Stimulated activated naive CD8-positive, alpha-beta T cell treated with anti-CD3 and anti-CD28 coated beads, Interleukin-15, Interleukin-2, amounts not matched to agents 100 ng/mL and 50 ng/mL, for 24 hours (primary cell): ENCODE results near the gene YKT6.

ENCODE experiments used
- H3K27ac Mint-ChIP-seq: one replicate; pipeline ENCODE4 v1.8.0; 2021; ENCODE audit warnings: mild to moderate bottlenecking, mixed read lengths
- H3K27me3 Mint-ChIP-seq: one replicate; pipeline ENCODE4 v1.8.0; 2021; ENCODE audit warnings: mixed read lengths
- H3K36me3 Mint-ChIP-seq: one replicate; pipeline ENCODE4 v1.8.0; 2021; ENCODE audit warnings: low read depth, mixed read lengths
- H3K4me1 Mint-ChIP-seq: one replicate; pipeline ENCODE4 v1.8.0; 2021; ENCODE audit warnings: low read depth, mixed read lengths
- H3K4me3 Mint-ChIP-seq: one replicate; pipeline ENCODE4 v1.8.0; 2021; ENCODE audit warnings: mild to moderate bottlenecking, mixed read lengths
- H3K9me3 Mint-ChIP-seq: one replicate; pipeline ENCODE4 v1.8.0; 2021; ENCODE audit warnings: mixed read lengths

Gene YKT6

DNA sequence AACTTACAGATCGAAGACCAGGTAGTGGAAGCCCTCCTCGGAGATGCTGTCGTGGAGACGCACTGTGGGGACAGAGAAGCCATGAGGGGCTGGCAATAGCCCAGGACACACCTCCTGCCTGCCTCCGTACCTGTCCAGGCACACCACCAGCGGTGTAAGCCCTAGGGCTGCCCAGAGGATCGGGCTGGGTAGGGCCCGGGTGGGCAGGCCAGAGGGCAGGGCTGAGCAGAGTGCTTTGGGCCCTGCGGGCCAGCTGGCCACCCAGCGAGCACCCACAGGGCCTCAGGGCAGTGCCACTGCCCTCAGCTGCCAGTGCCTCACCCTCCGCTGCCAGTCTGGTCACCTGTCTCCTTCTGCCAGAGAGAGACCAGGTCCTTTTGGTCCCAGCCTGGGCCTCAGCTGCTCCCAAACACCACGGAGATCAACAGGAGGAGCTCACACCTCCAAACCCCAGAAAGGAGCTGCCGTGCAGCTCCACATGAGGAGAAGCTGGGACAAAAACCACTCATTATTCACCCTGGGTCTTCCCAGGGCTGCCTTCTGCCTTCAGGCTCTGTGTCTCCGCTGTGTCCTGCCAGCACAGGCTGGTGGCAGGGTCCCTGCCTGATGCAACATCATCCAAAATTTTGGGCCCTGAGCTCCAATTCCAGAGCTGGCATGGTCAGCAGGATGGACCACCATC, 58.2 kb downstream of the YKT6 start:
- Mint-ChIP-seq H3K9me3 (no peaks in the 10 kb centered on the region), H3K4me1 (peaks cover 38% of the 10 kb centered on the region), H3K4me3 (no peak overlapping the region), H3K27ac (peak overlapping the region; percentile 89), H3K36me3 (no peaks in the 10 kb centered on the region), H3K27me3 (no peaks in the 10 kb centered on the region)

DNA sequence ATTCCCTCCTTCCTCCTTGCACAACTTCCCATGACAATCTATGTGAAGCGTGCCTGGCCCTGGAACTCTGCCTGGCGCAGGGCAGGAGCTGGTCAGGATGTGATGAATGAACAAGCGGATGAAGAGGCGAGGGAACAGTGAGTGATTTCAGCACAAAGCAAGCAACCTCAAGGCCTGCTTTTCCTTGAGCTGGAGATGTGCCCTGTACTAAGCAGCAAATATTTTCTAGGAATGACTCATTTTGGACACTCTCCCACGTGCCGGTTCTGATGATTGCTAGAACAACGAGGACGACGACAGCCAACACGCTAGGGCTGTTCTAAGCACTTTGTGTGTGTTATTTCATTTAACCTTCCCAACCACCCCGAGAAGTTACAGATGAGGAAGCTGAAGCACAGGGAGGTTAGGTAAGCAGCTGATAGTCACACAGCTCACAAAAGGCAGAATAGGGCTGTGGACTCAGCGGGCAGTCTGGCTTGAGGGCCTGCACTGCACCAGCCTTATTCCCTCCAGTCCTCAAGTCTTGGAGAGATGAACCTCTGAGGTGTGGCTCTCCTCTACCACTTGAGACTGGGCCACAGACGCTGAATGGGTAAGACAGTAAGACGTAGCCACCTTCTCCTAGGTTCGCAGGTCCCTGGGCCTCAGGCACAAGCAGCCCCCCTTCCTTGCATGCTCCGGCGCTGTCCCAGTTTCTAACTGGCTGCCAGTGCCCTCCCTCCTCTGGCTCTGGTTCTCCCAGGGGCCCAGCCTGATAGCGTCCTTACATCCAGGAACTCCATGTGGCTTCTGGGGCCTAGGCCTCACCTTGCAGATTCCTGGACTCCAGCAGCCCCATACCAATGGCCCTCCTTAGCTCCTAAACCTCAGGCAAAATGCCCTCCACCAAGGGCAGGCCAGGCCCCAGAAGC, 59.0 kb downstream of the YKT6 start:
- no peaks in the 10 kb centered on the region for H3K27me3 Mint-ChIP-seq
- peaks cover 38% of the 10 kb centered on the region for H3K4me1 Mint-ChIP-seq
- H3K36me3 Mint-ChIP-seq = no peaks in the 10 kb centered on the region
- H3K4me3 Mint-ChIP-seq = no peak overlapping the region
- peak overlapping the region; percentile 71 for H3K27ac Mint-ChIP-seq
- H3K9me3 Mint-ChIP-seq = no peaks in the 10 kb centered on the region

DNA sequence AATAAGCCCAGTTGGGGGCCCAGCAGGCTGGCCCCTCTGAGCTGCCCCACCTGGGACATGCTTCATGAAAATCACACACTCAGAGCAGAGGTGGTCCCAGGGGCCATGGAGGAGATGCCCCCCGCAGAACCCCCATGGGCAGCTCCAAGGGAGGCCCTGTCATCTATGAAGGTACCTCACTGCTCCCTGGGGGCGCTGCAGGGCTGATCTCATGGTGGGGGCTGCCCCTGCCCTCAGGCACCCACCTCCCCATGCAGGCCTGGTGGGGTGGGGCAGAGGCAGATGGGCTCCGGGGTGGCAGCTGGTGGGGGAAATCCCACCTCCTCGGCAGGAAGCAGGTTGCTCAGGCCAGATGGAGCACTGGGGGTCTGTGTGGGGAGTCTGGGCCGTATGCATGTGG, 60.5 kb downstream of the YKT6 start:
- no peaks in the 10 kb centered on the region for H3K36me3 Mint-ChIP-seq

DNA sequence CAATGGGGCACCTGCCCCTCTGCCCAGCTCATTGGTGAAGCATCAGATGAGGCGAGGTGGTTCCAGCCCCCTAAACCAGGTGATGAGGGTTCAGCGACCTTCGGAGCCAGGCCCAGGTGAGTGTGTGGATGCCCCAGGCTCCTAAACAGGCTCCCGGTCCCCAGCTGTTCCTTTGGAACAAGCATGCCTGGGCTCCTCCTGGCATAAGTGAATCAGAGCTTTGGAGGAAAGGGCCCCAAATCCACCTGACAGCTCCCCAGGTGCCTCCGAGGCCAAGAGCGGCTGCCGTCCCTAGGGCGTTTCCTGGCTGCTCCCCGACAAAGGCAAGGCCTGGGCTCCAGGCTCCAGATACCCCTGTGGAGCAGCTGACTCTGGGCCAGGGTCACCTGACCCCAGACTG, 61.3 kb downstream of the YKT6 start:
- H3K4me3 Mint-ChIP-seq = no peak overlapping the region
- no peaks in the 10 kb centered on the region for H3K9me3 Mint-ChIP-seq
- no peaks in the 10 kb centered on the region for H3K36me3 Mint-ChIP-seq
- H3K4me1 Mint-ChIP-seq = peaks cover 38% of the 10 kb centered on the region
- no peak overlapping the region for H3K27ac Mint-ChIP-seq
- H3K27me3 Mint-ChIP-seq = no peaks in the 10 kb centered on the region

More for the DNA sequence above, 60.5 kb downstream of the YKT6 start:
- H3K9me3 Mint-ChIP-seq = no peaks in the 10 kb centered on the region
- H3K27ac Mint-ChIP-seq = no peak overlapping the region
- no peak overlapping the region for H3K4me3 Mint-ChIP-seq
- peaks cover 38% of the 10 kb centered on the region for H3K4me1 Mint-ChIP-seq
- H3K27me3 Mint-ChIP-seq = no peaks in the 10 kb centered on the region

DNA sequence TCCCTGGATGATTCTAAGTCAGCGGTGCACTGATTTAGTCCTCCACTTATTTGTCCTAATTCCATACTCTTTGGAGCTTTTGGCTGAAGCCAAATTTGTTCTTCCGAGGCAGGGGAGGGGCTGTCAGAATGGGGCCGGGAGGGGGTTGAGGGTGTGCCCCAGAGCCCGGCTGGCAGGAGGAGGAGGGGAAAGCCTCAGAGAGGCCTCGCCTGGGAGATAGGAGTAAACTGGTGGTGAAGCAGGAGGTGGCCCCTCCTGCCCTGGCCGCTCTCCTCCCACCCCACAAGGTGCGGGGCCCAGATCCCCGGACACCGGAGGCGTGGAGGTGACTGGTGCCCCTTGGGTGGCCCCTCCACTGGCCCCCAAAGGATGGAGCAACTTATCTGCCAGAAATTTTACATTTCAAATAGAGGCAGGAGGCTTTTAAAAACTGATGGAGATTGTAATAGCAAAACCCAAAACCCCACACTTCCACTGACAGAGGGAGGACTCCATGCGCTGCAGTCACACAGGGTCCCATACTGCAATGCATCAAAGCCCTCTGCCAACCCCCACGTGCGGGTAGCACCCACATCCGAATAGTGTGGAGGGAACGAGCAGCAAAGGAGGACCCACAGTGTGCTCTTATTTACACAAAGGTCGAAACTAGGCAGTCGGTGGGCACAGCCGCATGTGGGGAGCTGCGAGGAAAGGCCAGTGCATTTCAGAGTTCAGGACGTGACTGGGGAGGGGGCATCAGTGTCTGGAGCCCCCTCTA, 62.7 kb downstream of the YKT6 start:
- Mint-ChIP-seq H3K9me3 (no peaks in the 10 kb centered on the region), H3K4me1 (peaks cover 23% of the 10 kb centered on the region), H3K36me3 (no peaks in the 10 kb centered on the region), H3K4me3 (no peak overlapping the region), H3K27me3 (no peaks in the 10 kb centered on the region), H3K27ac (no peak overlapping the region)
